ENCODE results near the gene FANCE. TPM values are rescaled to one million over a fixed set of nuclear protein-coding genes. Genes with fewer than 3 reads are reported as not detected.

FANCE gene, protein sequence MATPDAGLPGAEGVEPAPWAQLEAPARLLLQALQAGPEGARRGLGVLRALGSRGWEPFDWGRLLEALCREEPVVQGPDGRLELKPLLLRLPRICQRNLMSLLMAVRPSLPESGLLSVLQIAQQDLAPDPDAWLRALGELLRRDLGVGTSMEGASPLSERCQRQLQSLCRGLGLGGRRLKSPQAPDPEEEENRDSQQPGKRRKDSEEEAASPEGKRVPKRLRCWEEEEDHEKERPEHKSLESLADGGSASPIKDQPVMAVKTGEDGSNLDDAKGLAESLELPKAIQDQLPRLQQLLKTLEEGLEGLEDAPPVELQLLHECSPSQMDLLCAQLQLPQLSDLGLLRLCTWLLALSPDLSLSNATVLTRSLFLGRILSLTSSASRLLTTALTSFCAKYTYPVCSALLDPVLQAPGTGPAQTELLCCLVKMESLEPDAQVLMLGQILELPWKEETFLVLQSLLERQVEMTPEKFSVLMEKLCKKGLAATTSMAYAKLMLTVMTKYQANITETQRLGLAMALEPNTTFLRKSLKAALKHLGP
- polyA plus RNA-seq (2013) = 6.5 TPM

DNA sequence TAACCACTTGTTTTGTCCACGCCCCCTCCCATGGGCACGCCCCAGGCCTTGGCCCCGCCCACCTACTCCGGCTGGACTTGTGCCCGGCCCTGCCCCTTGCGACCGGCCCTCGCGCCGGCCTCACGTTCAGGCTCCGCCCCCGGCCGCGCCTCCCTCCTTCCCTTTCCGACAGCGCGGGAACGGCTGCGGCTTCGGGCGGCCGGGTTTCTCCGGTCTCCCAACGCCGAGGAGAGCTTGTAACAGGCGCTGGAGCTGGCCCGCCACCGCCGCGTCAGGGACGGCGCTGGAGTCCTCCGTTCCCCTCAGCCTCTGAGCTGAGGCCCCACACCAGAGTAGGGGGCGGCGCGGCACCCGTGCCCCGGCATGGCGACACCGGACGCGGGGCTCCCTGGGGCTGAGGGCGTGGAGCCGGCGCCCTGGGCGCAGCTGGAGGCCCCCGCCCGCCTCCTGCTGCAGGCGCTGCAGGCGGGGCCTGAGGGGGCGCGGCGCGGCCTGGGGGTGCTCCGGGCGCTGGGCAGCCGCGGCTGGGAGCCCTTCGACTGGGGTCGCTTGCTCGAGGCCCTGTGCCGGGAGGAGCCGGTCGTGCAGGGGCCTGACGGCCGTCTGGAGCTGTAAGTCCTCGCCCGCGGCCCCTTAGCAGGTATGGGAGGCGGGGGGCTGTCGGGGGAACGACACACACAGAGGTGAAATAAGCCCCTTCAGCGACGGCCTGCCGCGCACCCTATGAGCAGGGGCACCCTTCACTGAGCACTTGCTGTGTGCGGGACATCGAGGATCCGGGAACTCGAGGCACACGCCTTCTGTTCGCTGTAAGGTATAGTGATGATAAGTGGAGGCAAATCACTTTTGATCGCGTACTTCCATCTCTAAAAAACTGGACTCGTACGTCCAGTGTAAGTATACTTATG is at the start of gene FANCE:
Gene FANCE (plus strand): TSS at position 156 of the 908 bp plus-strand sequence. CDS start 208 bp downstream, at position 364.
- DNase-seq = peak; percentile 86 to 90 (median 89)
- Histone ChIP-seq H3K4me1 (ENCODE audit: control extremely low read depth in 1 of 4, control insufficient read depth in 4 of 4, insufficient read depth in 4 of 4, low read length in 3 of 4) (peaks cover 18 to 35% (median 21%) of the 10 kb centered on the region in 4 experiments), H3K4me3 (ENCODE audit: control insufficient read depth in 1 of 7, extremely low read depth in 1 of 7, insufficient read depth in 4 of 7, low read depth in 2 of 7, low read length in 6 of 7) (peak within 1 kb of the TSS; percentile 52 to 85 (median 70)), H3K27ac (ENCODE audit: insufficient read depth in 1 of 2, low read depth in 1 of 2, low read length in 2 of 2, poor library complexity in 1 of 2, severe bottlenecking in 2 of 2) (peak within 1 kb of the TSS in 1 of 2 experiments; percentile 7), H3K36me3 (ENCODE audit: control insufficient read depth in 4 of 4, insufficient read depth in 4 of 4, low read length in 3 of 4) (peaks cover 4 to 13% (median 9%) of the 10 kb centered on the region in 4 experiments), H3K27me3 (replicated peaks in 2 of 5; ENCODE audit: control insufficient read depth in 4 of 5, insufficient read depth in 5 of 5, low read length in 4 of 5) (no peaks in the 10 kb centered on the region), H3K9me3 (ENCODE audit: control extremely low read depth in 1 of 5, control insufficient read depth in 4 of 5, insufficient read depth in 2 of 5, low read depth in 1 of 5, low read length in 4 of 5) (no peaks in the 10 kb centered on the region)
- ChIA-PET CTCF (interaction anchor here (0.7 to 10.6 kb wide), 12 partner anchors 8 to 157 kb away, joined by 3 to 92 read pairs (median 4); partner anchors contain the start of genes DEF6 and PPARD), POLR2A (interaction anchor here (0.6 kb wide), 1 partner anchor 19 kb away, joined by 5 read pairs; no protein-coding TSS in a partner anchor)
- WGBS (ENCODE audit: insufficient coverage) = under 1% methylated on average over 78 of the region's 87 CpGs

DNA sequence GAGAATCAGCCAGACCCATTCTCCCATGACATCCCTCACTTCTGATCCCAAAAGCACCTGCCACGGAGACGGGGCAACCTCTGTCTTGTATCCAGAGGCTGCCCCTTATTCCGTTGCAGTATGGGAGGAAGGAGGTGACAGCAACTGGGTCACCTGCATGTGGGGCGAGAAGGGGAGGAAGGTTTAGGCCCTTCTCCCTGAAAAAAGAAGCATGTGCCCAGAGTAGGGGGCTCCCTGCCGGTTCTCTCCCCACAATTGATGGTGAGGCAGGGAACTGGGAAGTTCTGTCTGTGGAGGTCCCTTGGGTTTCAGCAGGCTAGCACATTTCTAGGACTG is 49.3 kb upstream of the FANCE start:
- Histone ChIP-seq H3K27me3 (replicated peaks in 2 of 5; ENCODE audit: control insufficient read depth in 4 of 5, insufficient read depth in 5 of 5, low read length in 4 of 5) (peaks cover 0 to 25% (median 0%) of the 10 kb centered on the region in 5 experiments), H3K9me3 (ENCODE audit: control extremely low read depth in 1 of 5, control insufficient read depth in 4 of 5, insufficient read depth in 2 of 5, low read depth in 1 of 5, low read length in 4 of 5) (no peaks in the 10 kb centered on the region), H3K27ac (ENCODE audit: insufficient read depth in 1 of 2, low read depth in 1 of 2, low read length in 2 of 2, poor library complexity in 1 of 2, severe bottlenecking in 2 of 2) (no peak overlapping the region), H3K36me3 (ENCODE audit: control insufficient read depth in 4 of 4, insufficient read depth in 4 of 4, low read length in 3 of 4) (no peaks in the 10 kb centered on the region), H3K4me1 (ENCODE audit: control extremely low read depth in 1 of 4, control insufficient read depth in 4 of 4, insufficient read depth in 4 of 4, low read length in 3 of 4) (no peaks in the 10 kb centered on the region), H3K4me3 (ENCODE audit: control insufficient read depth in 1 of 7, extremely low read depth in 1 of 7, insufficient read depth in 4 of 7, low read depth in 2 of 7, low read length in 6 of 7) (no peak overlapping the region)
- CTCF ChIA-PET = no interaction called here
- WGBS (ENCODE audit: insufficient coverage) = 100% methylated on average over 1 of the region's 5 CpGs
- DNase-seq = no peak
- POLR2A ChIA-PET = no interaction called here

DNA sequence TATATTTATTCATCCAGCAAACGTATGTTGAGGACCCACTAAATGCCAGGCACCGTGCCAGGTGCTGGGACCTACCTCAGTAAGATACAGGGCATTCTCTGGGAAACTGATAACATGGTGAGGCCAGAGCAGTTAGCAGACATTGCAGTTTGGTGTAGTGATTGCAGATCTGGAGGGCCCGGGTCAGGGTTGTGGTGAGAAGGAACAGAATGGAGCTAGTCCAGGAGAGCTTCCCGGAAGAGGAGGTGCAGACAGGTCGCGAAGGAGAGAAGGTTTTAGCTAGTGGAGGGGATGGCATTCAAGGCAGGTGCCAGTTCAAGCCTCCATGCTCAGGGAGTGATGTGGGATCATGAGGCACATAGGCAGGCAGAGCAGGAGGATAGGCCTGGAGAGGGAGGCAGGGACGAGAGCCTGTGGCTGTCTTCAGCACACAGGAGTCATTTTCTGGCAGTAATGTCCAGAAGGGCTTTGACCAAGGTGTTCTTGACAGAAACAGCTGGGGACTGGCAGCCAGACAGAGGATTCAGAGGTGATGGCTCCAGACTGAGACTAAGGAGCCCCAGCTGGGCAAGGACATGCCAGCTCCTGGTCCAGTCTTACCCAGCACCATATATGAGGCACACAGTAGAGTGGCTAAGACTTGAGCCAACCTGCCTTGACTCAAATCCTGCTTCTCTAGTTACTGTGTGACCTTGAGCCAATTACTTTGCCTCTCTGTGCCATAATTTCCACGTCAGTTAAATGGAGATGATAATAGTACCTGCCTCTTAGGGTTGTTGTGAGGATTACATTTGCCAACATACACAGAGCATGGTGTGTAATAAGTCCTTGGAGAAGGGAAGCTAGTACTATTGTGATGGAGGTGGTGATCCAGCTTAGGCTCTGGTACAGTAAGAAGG is 48.3 kb upstream of the FANCE start:
- Histone ChIP-seq H3K9me3 (ENCODE audit: control extremely low read depth in 1 of 5, control insufficient read depth in 4 of 5, insufficient read depth in 2 of 5, low read depth in 1 of 5, low read length in 4 of 5) (no peaks in the 10 kb centered on the region), H3K27me3 (replicated peaks in 2 of 5; ENCODE audit: control insufficient read depth in 4 of 5, insufficient read depth in 5 of 5, low read length in 4 of 5) (peaks cover 0 to 23% (median 0%) of the 10 kb centered on the region in 5 experiments), H3K36me3 (ENCODE audit: control insufficient read depth in 4 of 4, insufficient read depth in 4 of 4, low read length in 3 of 4) (no peaks in the 10 kb centered on the region), H3K27ac (ENCODE audit: insufficient read depth in 1 of 2, low read depth in 1 of 2, low read length in 2 of 2, poor library complexity in 1 of 2, severe bottlenecking in 2 of 2) (no peak overlapping the region), H3K4me3 (ENCODE audit: control insufficient read depth in 1 of 7, extremely low read depth in 1 of 7, insufficient read depth in 4 of 7, low read depth in 2 of 7, low read length in 6 of 7) (no peak overlapping the region), H3K4me1 (ENCODE audit: control extremely low read depth in 1 of 4, control insufficient read depth in 4 of 4, insufficient read depth in 4 of 4, low read length in 3 of 4) (no peaks in the 10 kb centered on the region)
- 96% methylated on average over 6 of the region's 8 CpGs for WGBS (ENCODE audit: insufficient coverage)
- DNase-seq = no peak
- CTCF ChIA-PET = interaction anchor here (0.5 to 1.2 kb wide), 4 partner anchors 31 to 45 kb away, joined by 3 read pairs; no protein-coding TSS in a partner anchor
- POLR2A ChIA-PET = interaction anchor here (0.7 kb wide), 1 partner anchor 8 kb away, joined by 4 read pairs; no protein-coding TSS in a partner anchor

DNA sequence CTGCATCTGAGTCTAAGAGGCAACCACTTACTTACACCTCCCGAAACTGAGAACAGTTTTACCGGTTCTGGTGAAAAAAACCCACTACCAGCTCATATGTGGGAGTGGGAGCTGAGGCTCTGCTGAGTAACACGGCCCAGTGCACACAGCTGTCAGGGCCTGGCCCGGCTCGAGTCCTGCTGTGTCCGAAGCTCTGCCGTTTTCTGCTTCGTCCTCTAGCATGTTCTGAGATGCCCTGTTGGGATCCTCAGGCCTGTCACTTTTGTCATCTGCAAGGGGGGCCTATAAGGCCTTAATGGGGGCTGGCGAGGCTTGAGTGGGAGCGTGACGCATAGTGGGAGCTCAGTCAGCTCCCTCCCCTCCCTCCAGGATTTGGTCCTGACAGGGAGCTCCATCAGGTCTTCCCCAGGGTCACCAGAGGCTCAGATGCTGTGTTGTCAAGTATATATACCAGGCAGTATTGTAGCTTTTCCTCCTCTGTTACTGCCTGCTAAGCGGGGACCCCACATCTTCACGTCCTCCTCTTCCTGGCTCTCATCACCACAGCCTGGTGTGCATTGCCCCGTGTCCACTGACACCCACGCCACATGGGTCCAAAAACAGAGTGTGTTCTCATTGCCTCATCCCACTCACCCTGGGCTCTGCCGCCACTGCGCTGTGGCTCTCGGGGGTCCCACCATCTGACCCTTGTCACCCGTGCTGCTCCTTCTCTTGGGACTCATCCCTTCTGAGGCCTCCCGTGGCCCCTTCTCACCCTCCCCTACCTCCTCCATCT is 45.2 kb upstream of the FANCE start:
- Histone ChIP-seq H3K4me3 (ENCODE audit: control insufficient read depth in 1 of 7, extremely low read depth in 1 of 7, insufficient read depth in 4 of 7, low read depth in 2 of 7, low read length in 6 of 7) (no peak overlapping the region), H3K9me3 (ENCODE audit: control extremely low read depth in 1 of 5, control insufficient read depth in 4 of 5, insufficient read depth in 2 of 5, low read depth in 1 of 5, low read length in 4 of 5) (no peaks in the 10 kb centered on the region), H3K36me3 (ENCODE audit: control insufficient read depth in 4 of 4, insufficient read depth in 4 of 4, low read length in 3 of 4) (no peaks in the 10 kb centered on the region), H3K27ac (ENCODE audit: insufficient read depth in 1 of 2, low read depth in 1 of 2, low read length in 2 of 2, poor library complexity in 1 of 2, severe bottlenecking in 2 of 2) (no peak overlapping the region), H3K27me3 (replicated peaks in 2 of 5; ENCODE audit: control insufficient read depth in 4 of 5, insufficient read depth in 5 of 5, low read length in 4 of 5) (peaks cover 0 to 17% (median 0%) of the 10 kb centered on the region in 5 experiments), H3K4me1 (ENCODE audit: control extremely low read depth in 1 of 4, control insufficient read depth in 4 of 4, insufficient read depth in 4 of 4, low read length in 3 of 4) (peaks cover 4 to 17% (median 9%) of the 10 kb centered on the region in 4 experiments)
- no peak for DNase-seq
- 96% methylated on average over 18 of the region's 20 CpGs for WGBS (ENCODE audit: insufficient coverage)
- ChIA-PET POLR2A (no interaction called here), CTCF (interaction anchor here (0.6 to 1.0 kb wide), 5 partner anchors 9 to 94 kb away, joined by 3 read pairs; no protein-coding TSS in a partner anchor)

DNA sequence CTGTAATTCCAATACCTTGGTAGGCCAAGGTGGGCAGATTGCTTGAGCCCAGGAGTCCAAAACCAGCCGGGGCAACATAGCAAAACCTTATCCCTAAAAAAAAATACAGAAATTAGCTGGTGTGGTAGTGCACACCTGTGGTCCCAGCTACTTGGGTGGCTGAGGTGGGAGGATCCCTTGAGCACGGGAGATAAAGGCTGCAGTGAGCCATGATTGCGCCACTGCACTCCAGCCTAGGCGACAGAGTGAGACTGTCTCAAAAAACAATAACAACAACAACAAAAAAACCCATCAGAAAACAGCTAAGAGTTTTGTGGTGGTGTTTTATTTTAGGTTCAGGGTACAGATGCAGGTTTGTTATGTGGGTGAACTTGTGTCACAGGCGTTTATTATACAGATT is 42.9 kb upstream of the FANCE start:
- whole genome bisulfite sequencing (ENCODE audit: insufficient coverage) = 88% methylated on average over 1 of the region's 5 CpGs

More for the DNA sequence above, 42.9 kb upstream of the FANCE start:
- Histone ChIP-seq H3K27me3 (replicated peaks in 2 of 5; ENCODE audit: control insufficient read depth in 4 of 5, insufficient read depth in 5 of 5, low read length in 4 of 5) (peaks cover 0 to 6% (median 0%) of the 10 kb centered on the region in 5 experiments), H3K36me3 (ENCODE audit: control insufficient read depth in 4 of 4, insufficient read depth in 4 of 4, low read length in 3 of 4) (no peaks in the 10 kb centered on the region), H3K9me3 (ENCODE audit: control extremely low read depth in 1 of 5, control insufficient read depth in 4 of 5, insufficient read depth in 2 of 5, low read depth in 1 of 5, low read length in 4 of 5) (no peaks in the 10 kb centered on the region), H3K4me1 (ENCODE audit: control extremely low read depth in 1 of 4, control insufficient read depth in 4 of 4, insufficient read depth in 4 of 4, low read length in 3 of 4) (peaks cover 4 to 17% (median 9%) of the 10 kb centered on the region in 4 experiments), H3K4me3 (ENCODE audit: control insufficient read depth in 1 of 7, extremely low read depth in 1 of 7, insufficient read depth in 4 of 7, low read depth in 2 of 7, low read length in 6 of 7) (no peak overlapping the region), H3K27ac (ENCODE audit: insufficient read depth in 1 of 2, low read depth in 1 of 2, low read length in 2 of 2, poor library complexity in 1 of 2, severe bottlenecking in 2 of 2) (no peak overlapping the region)
- ChIA-PET POLR2A (no interaction called here), CTCF (interaction anchor here (0.5 to 1.0 kb wide), 2 partner anchors 10 to 152 kb away, joined by 3 to 4 read pairs; no protein-coding TSS in a partner anchor)
- DNase-seq = no peak
